Endothelial cell of umbilical vein (primary cell): ENCODE results near the gene HSD17B13. TPM values are rescaled to one million over a fixed set of nuclear protein-coding genes. Genes with fewer than 3 reads are reported as not detected.

Source experiments
- BruUV-seq: library from RNA; stranded (reverse); fragments of 400-500 nt; replicated peaks from 2 replicates; lab custom pipeline; 2021; lab: Mats Ljungman, UMichigan
- CTCF ChIA-PET: fragments of 300-600, 350-600 bp; sonication (Branson Sonifier 250); formaldehyde crosslinking; loops from one replicate; lab custom pipeline; 2021; ENCODE audit warnings: antibody characterized with exemption, inconsistent platforms; lab: Charles Lee
- POLR2A ChIA-PET: fragments of 300-600, 350-600 bp; sonication (Branson Sonifier 250); formaldehyde crosslinking; loops from one replicate; lab custom pipeline; 2021; ENCODE audit warnings: antibody characterized with exemption, inconsistent platforms; lab: Charles Lee
- DNase-seq: peaks from one replicate; pipeline ENCODE4 v3.0.0-alpha.2; 2011; ENCODE audit warnings: low read depth, low spot score
- FAIRE-seq: peaks from 2 replicates; lab custom pipeline; 2011; peaks lifted over from hg19 to GRCh38; lab: Jason Lieb, UNC
- H2AFZ ChIP-seq: 2 replicates; pipeline ENCODE4 v1.6.0; 2012; ENCODE audit warnings: low read depth, low read length, control low read depth, inconsistent platforms
- H3K27ac ChIP-seq: 2 replicates; pipeline ENCODE4 v1.5.1; 2011; ENCODE audit warnings: low read depth, mild to moderate bottlenecking, control low read depth, low read length, moderate library complexity; ENCODE audit not compliant: insufficient read depth
- H3K27me3 ChIP-seq, 2 experiments: 2 replicates each; pipeline versions ENCODE4 v1.6.0 to v1.6.1; 2011; ENCODE audit warnings: low read length in 2 of 2, mixed read lengths in 1 of 2; ENCODE audit not compliant: control insufficient read depth in 2 of 2, insufficient read depth in 2 of 2
- H3K36me3 ChIP-seq, 2 experiments: 2 replicates in 1 of 2; 3 replicates in 1 of 2; pipeline ENCODE4 v1.5.1; 2011; ENCODE audit warnings: low read length in 2 of 2, mild to moderate bottlenecking in 1 of 2, moderate library complexity in 1 of 2; ENCODE audit not compliant: control insufficient read depth in 2 of 2, insufficient read depth in 2 of 2; ENCODE audit errors: extremely low read depth in 1 of 2
- H3K4me1 ChIP-seq: 3 replicates; pipeline ENCODE4 v1.5.1; 2011; ENCODE audit warnings: mild to moderate bottlenecking, low read length; ENCODE audit not compliant: control insufficient read depth, insufficient read depth; ENCODE audit errors: extremely low read depth
- H3K4me2 ChIP-seq: 2 replicates; pipeline ENCODE4 v1.6.1; 2011; ENCODE audit warnings: low read length, control low read depth, mixed read lengths; ENCODE audit not compliant: insufficient read depth
- H3K4me3 ChIP-seq, 3 experiments: fragments of 200-600 bp in 1 of 3; sonication (generic), shearing (Covaris generic) in 1 of 3; replicated peaks in 1 of 3; 2 replicates each; pipeline ENCODE4 v1.5.1; 2011 to 2016; ENCODE audit warnings: control low read depth in 3 of 3, low read length in 3 of 3, mild to moderate bottlenecking in 2 of 3, inconsistent platforms in 1 of 3, low read depth in 1 of 3, moderate library complexity in 1 of 3; ENCODE audit not compliant: insufficient read depth in 1 of 3
- H3K79me2 ChIP-seq: 2 replicates; pipeline ENCODE4 v1.6.0; 2012; ENCODE audit warnings: low read length, inconsistent platforms; ENCODE audit not compliant: control insufficient read depth, insufficient read depth
- H3K9ac ChIP-seq: replicated peaks from 2 replicates; pipeline ENCODE3; 2011; ENCODE audit warnings: low read length, control low read depth; ENCODE audit not compliant: insufficient read depth; ENCODE audit errors: extremely low read depth
- H3K9me1 ChIP-seq: replicated peaks from 3 replicates; pipeline ENCODE4 v1.6.0; 2011; ENCODE audit warnings: mild to moderate bottlenecking, low read length; ENCODE audit not compliant: control insufficient read depth, insufficient read depth; ENCODE audit errors: extremely low read depth
- H3K9me3 ChIP-seq: replicated peaks from 2 replicates; pipeline ENCODE4 v1.5.1; 2012; ENCODE audit warnings: low read length, inconsistent platforms; ENCODE audit not compliant: control insufficient read depth, insufficient read depth
- H4K20me1 ChIP-seq: replicated peaks from 2 replicates; pipeline ENCODE3; 2011; ENCODE audit warnings: mild to moderate bottlenecking, low read length; ENCODE audit not compliant: control insufficient read depth, insufficient read depth; ENCODE audit errors: extremely low read depth
- CTCF ChIP-seq, 2 donors: IDR thresholded peaks; 1 replicate in 1 of 2; 2 replicates in 1 of 2; pipeline ENCODE4 v1.5.1; 2011; ENCODE audit warnings: low read length in 2 of 2, mild to moderate bottlenecking in 2 of 2, moderate library complexity in 2 of 2, control low read depth in 1 of 2, inconsistent platforms in 1 of 2, low read depth in 1 of 2; ENCODE audit not compliant: insufficient read depth in 1 of 2; ENCODE audit errors: extremely low read depth in 1 of 2
- EZH2 ChIP-seq: IDR thresholded peaks from 2 replicates; pipeline ENCODE4 v1.6.1; 2012; ENCODE audit warnings: borderline replicate concordance, low read depth, mild to moderate bottlenecking, moderate library complexity, low read length, inconsistent platforms; ENCODE audit not compliant: severe bottlenecking
- FOS ChIP-seq: IDR thresholded peaks from 2 replicates; pipeline ENCODE4 v1.6.1; 2011; ENCODE audit warnings: mild to moderate bottlenecking, low read length, moderate library complexity, borderline replicate concordance; ENCODE audit not compliant: insufficient read depth
- GATA2 ChIP-seq: IDR thresholded peaks from 2 replicates; pipeline ENCODE4 v1.7.0; 2011; ENCODE audit warnings: low read depth, mild to moderate bottlenecking, moderate library complexity, mixed read lengths, low read length; ENCODE audit not compliant: insufficient read length, insufficient read depth
- JUN ChIP-seq: IDR thresholded peaks from 2 replicates; pipeline ENCODE4 v1.6.1; 2011; ENCODE audit warnings: borderline replicate concordance, low read depth; ENCODE audit not compliant: insufficient read length, insufficient read depth
- MAX ChIP-seq: IDR thresholded peaks from 2 replicates; pipeline ENCODE4 v1.6.1; 2011; ENCODE audit not compliant: insufficient read depth, insufficient read length
- MYC ChIP-seq: IDR thresholded peaks from one replicate; pipeline ENCODE4 v1.6.1; 2011; ENCODE audit warnings: mild to moderate bottlenecking, low read depth, low read length
- POLR2A ChIP-seq: IDR thresholded peaks from 2 replicates; pipeline ENCODE4 v1.6.1; 2012; ENCODE audit warnings: low read depth, mild to moderate bottlenecking, control low read depth, low read length
- POLR2AphosphoS5 ChIP-seq: IDR thresholded peaks from 2 replicates; pipeline ENCODE4 v1.6.1; 2012; ENCODE audit warnings: low read depth, mild to moderate bottlenecking, control low read depth, low read length, moderate library complexity; ENCODE audit not compliant: insufficient read depth
- dilution Hi-C: fragments of 300-500 bp; cut with MboI; formaldehyde crosslinking; loops from one replicate; pipeline ENCODE4 v1.15.0; 2019; ENCODE audit warnings: low sequenced_read_pairs; ENCODE audit not compliant: extremely low pct_ligation_motif_present
- intact Hi-C: fragments of 100-400 bp; cut with micrococcal nuclease; formaldehyde crosslinking; loops from one replicate; pipeline ENCODE4 v1.10.0; 2022
- polyA plus RNA-seq, 4 experiments: library from polyadenylated mRNA; depleted of rRNA in 3 of 4; stranded (reverse) in 3 of 4; unstranded in 1 of 4; fragments of >200 nt; gene quantifications; 2 replicates each; pipeline versions ENCODE4 v1.2.1 to v1.2.3, GENCODE V29; 2011 to 2012; ENCODE audit warnings: missing spikeins in 1 of 4
- total RNA-seq: library from RNA; stranded (reverse); gene quantifications from 2 replicates; pipeline ENCODE4 v1.2.3, GENCODE V29; 2021

The HSD17B13 gene
- total and polyA plus RNA-seq, 2 donors (not counting 3 experiments of a cell fraction or from before 2014, with no cell fraction given): 0.07 TPM; not detected in 1

DNA sequence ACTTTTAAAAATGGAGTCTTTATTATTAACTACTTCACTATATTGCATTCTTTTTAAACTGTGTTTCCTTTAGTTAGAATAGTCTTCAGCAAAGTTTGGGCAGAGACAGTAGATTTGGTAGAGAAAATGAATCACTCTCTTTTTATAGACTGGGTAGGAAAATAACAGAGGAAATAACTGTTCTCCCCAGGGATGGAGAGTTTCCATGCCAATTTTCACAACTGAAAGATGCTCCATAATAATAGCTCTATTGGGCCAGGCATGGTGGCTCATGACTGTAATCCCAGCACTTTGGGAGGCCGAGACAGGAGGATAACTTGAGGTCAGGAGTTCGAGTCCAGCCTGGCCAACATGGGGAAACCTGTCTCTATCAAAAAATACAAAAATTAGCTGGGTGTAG lies 13.1 kb downstream of the HSD17B13 start:
- no peak overlapping the region for H3K4me3 ChIP-seq
- H2AFZ ChIP-seq: no peak overlapping the region
- ChIA-PET POLR2A (no interaction called here), CTCF (no interaction called here)
- H3K4me2 ChIP-seq: no peak overlapping the region
- DNase-seq (no peak), FAIRE-seq (no peak)
- TF ChIP-seq POLR2AphosphoS5: no peak
- TF ChIP-seq FOS: no peak
- no peak for TF ChIP-seq MYC
- TF ChIP-seq CTCF (IDR thresholded peaks at IDR 0.05; ENCODE audit: extremely low read depth in 1 of 2, insufficient read depth in 1 of 2, low read depth in 1 of 2, low read length in 2 of 2): no peak
- TF ChIP-seq MAX: no peak
- no peak for TF ChIP-seq GATA2
- TF ChIP-seq EZH2: no peak
- TF ChIP-seq JUN: no peak
- TF ChIP-seq POLR2A: no peak
- H4K20me1 ChIP-seq: no peaks in the 10 kb centered on the region
- H3K9me1 ChIP-seq: no peaks in the 10 kb centered on the region
- intact Hi-C loops: no loop called here
- BruUV-seq: no TSS peak
- no peaks in the 10 kb centered on the region for H3K79me2 ChIP-seq
- H3K36me3 ChIP-seq: no peaks in the 10 kb centered on the region
- no peak overlapping the region for H3K9ac ChIP-seq
- H3K27me3 ChIP-seq: peaks cover 0 to 2% of the 10 kb centered on the region in 2 experiments
- H3K9me3 ChIP-seq: no peaks in the 10 kb centered on the region
- H3K27ac ChIP-seq: no peak overlapping the region
- dilution Hi-C loops: no loop called here
- H3K4me1 ChIP-seq: no peaks in the 10 kb centered on the region
